Measurements from ENCODE around the gene DLG1.

- TF ChIP-seq CTCF (IDR thresholded peaks at IDR 0.05) (no peak), POLR2A (IDR thresholded peaks at IDR 0.05) (no peak), EP300 (IDR thresholded peaks at IDR 0.05) (no peak)
These were observed 35.7 kb upstream of the DLG1 start for GRCh38 chr3:197333901-197334639.
